NCI-H524 treated with DMSO at 0.1 percent for 48 hours (cell line): ENCODE measurements around the gene PHC2.

Source experiments
- DNase-seq: peaks from one replicate; lab custom pipeline; 2025; lab: John Stamatoyannopoulos, UW

The PHC2 gene

GRCh38 chr1:33369764-33370163 lies 61.1 kb downstream of the PHC2 start:
- no peak for DNase-seq

GRCh38 chr1:33369081-33369480 lies 61.8 kb downstream of the PHC2 start:
- no peak for DNase-seq

GRCh38 chr1:33368431-33368830 lies 62.5 kb downstream of the PHC2 start:
- no peak for DNase-seq

GRCh38 chr1:33367485-33368405 lies 63.1 kb downstream of the PHC2 start:
- no peak for DNase-seq

GRCh38 chr1:33366762-33367484 lies 64.0 kb downstream of the PHC2 start:
- no peak for DNase-seq

- DNase-seq: no peak
Measured at GRCh38 chr1:33365560-33365997, 65.3 kb downstream of the PHC2 start.

GRCh38 chr1:33364565-33364918 lies 66.4 kb downstream of the PHC2 start:
- no peak for DNase-seq

GRCh38 chr1:33363470-33363861 lies 67.4 kb downstream of the PHC2 start:
- no peak for DNase-seq

GRCh38 chr1:33363021-33363420 lies 67.9 kb downstream of the PHC2 start:
- DNase-seq: no peak

GRCh38 chr1:33361532-33362235 lies 69.2 kb downstream of the PHC2 start:
- no peak for DNase-seq

- no peak for DNase-seq
Measured at GRCh38 chr1:33360367-33360766, 70.5 kb downstream of the PHC2 start.

GRCh38 chr1:33359931-33360330 lies 71.0 kb downstream of the PHC2 start:
- DNase-seq: no peak

GRCh38 chr1:33358795-33359503 lies 71.9 kb downstream of the PHC2 start:
- DNase-seq: no peak

- no peak for DNase-seq
Measured at GRCh38 chr1:33358114-33358794, 72.6 kb downstream of the PHC2 start.

- DNase-seq: no peak
Measured at GRCh38 chr1:33357099-33357498, 73.8 kb downstream of the PHC2 start.

GRCh38 chr1:33354707-33355316 lies 76.1 kb downstream of the PHC2 start:
- no peak for DNase-seq

- DNase-seq: no peak
Measured at GRCh38 chr1:33353531-33353930, 77.4 kb downstream of the PHC2 start.

GRCh38 chr1:33351281-33351660 lies 79.6 kb downstream of the PHC2 start:
- no peak for DNase-seq

GRCh38 chr1:33350611-33351280 lies 80.1 kb downstream of the PHC2 start:
- no peak for DNase-seq
